WTC11 (cell line): ENCODE measurements around the gene RUNX2. TPM values are rescaled to one million over a fixed set of nuclear protein-coding genes. Genes with fewer than 3 reads are reported as not detected.

Experiments used
- ATAC-seq: fragments of 200-7000 bp; cut with Tn5 transposase; 2 replicates; pipeline ENCODE4 v1.10.0; 2021; ENCODE audit warnings: mild to moderate bottlenecking, moderate library complexity
- CTCF ChIA-PET: fragments of 300-600 bp; sonication (Branson Sonifier 250); formaldehyde crosslinking; loops from one replicate; lab custom pipeline; 2021; ENCODE audit warnings: antibody characterized with exemption; lab: Charles Lee
- POLR2A ChIA-PET: fragments of 350-600 bp; sonication (Branson Sonifier 250); formaldehyde crosslinking; loops from one replicate; lab custom pipeline; 2021; ENCODE audit warnings: antibody characterized with exemption; lab: Charles Lee
- DNase-seq: peaks from one replicate; pipeline ENCODE4 v3.0.0; 2021; ENCODE audit warnings: low spot score
- H3K27ac Mint-ChIP-seq: 2 replicates; pipeline ENCODE4 v1.8.0; 2021; ENCODE audit warnings: mixed read lengths
- H3K27me3 Mint-ChIP-seq: 2 replicates; pipeline ENCODE4 v1.8.0; 2021; ENCODE audit warnings: low read depth, mild to moderate bottlenecking, moderate library complexity, mixed read lengths
- H3K36me3 Mint-ChIP-seq: 2 replicates; pipeline ENCODE4 v1.8.0; 2021; ENCODE audit warnings: mixed read lengths
- H3K4me1 Mint-ChIP-seq: 2 replicates; pipeline ENCODE4 v1.8.0; 2022; ENCODE audit warnings: mixed read lengths
- H3K4me3 Mint-ChIP-seq: 2 replicates; pipeline ENCODE4 v1.8.0; 2021; ENCODE audit warnings: mild to moderate bottlenecking, moderate library complexity, mixed read lengths
- H3K9me3 Mint-ChIP-seq: 2 replicates; pipeline ENCODE4 v1.8.0; 2021; ENCODE audit warnings: mixed read lengths
- CDX4 ChIP-seq: fragments of 250-450 bp; sonication (Bioruptor Pico); IDR thresholded peaks from 2 replicates; pipeline ENCODE4 v1.9.0; 2021; ENCODE audit warnings: moderate library complexity, mild to moderate bottlenecking, inconsistent platforms, borderline replicate concordance
- E2F4 ChIP-seq: sonication (generic); formaldehyde crosslinking; IDR thresholded peaks from 2 replicates; pipeline ENCODE4 v1.8.1; 2022; ENCODE audit warnings: low read depth, mild to moderate bottlenecking, moderate library complexity, missing genetic modification reagents, borderline replicate concordance
- FOXJ3 ChIP-seq: sonication (generic); formaldehyde crosslinking; IDR thresholded peaks from 2 replicates; pipeline ENCODE4 v1.9.0; 2021; ENCODE audit warnings: missing genetic modification reagents, mild to moderate bottlenecking, borderline replicate concordance
- HMGA2 ChIP-seq: fragments of 250-450 bp; sonication (Bioruptor Pico); IDR thresholded peaks from 2 replicates; pipeline ENCODE4 v1.4.0; 2021; ENCODE audit warnings: mild to moderate bottlenecking, moderate library complexity
- NR2C2 ChIP-seq: sonication (generic); formaldehyde crosslinking; IDR thresholded peaks from 2 replicates; pipeline ENCODE4 v1.8.0; 2022; ENCODE audit warnings: mild to moderate bottlenecking, missing genetic modification reagents
- RELA ChIP-seq: sonication (generic); formaldehyde crosslinking; IDR thresholded peaks from 2 replicates; pipeline ENCODE4 v1.8.1; 2022; ENCODE audit warnings: missing genetic modification reagents, mild to moderate bottlenecking, borderline replicate concordance
- SMAD3 ChIP-seq: sonication (generic); formaldehyde crosslinking; IDR thresholded peaks from 2 replicates; pipeline ENCODE4 v1.8.0; 2022; ENCODE audit warnings: missing genetic modification reagents, mild to moderate bottlenecking, borderline replicate concordance
- TEAD1 ChIP-seq: sonication (generic); formaldehyde crosslinking; IDR thresholded peaks from 2 replicates; pipeline ENCODE4 v1.8.0; 2022; ENCODE audit warnings: mild to moderate bottlenecking, missing genetic modification reagents
- ZBTB43 ChIP-seq: sonication (generic); formaldehyde crosslinking; IDR thresholded peaks from 2 replicates; pipeline ENCODE4 v1.8.1; 2023; ENCODE audit warnings: mild to moderate bottlenecking, missing genetic modification reagents
- ZNF138 ChIP-seq: sonication (generic); formaldehyde crosslinking; conservative IDR thresholded peaks from 2 replicates; pipeline ENCODE4 v1.8.1; 2022; ENCODE audit warnings: mild to moderate bottlenecking, moderate library complexity, missing genetic modification reagents
- ZNF263 ChIP-seq: sonication (generic); formaldehyde crosslinking; IDR thresholded peaks from 2 replicates; pipeline ENCODE4 v1.8.1; 2022; ENCODE audit warnings: low read depth, mild to moderate bottlenecking, moderate library complexity, missing genetic modification reagents
- ZNF317 ChIP-seq: sonication (generic); formaldehyde crosslinking; IDR thresholded peaks from 2 replicates; pipeline ENCODE4 v1.8.1; 2023; ENCODE audit warnings: low read depth, mild to moderate bottlenecking, moderate library complexity, missing genetic modification reagents, borderline replicate concordance
- ZNF396 ChIP-seq: fragments of 250-450 bp; sonication (Bioruptor Pico); IDR thresholded peaks from 2 replicates; pipeline ENCODE4 v1.8.0; 2021; ENCODE audit warnings: mild to moderate bottlenecking, moderate library complexity, borderline replicate concordance
- total RNA-seq: library from RNA; stranded (reverse); gene quantifications from 3 replicates; pipeline ENCODE4 v1.2.3, GENCODE V29; 2021
- TF ChIP-seq, protein P1 (sequence below): sonication (generic); formaldehyde crosslinking; IDR thresholded peaks from 2 replicates; pipeline ENCODE4 v1.8.1; 2023; ENCODE audit warnings: mild to moderate bottlenecking, missing genetic modification reagents, moderate library complexity
- TF ChIP-seq, protein P2 (sequence below): sonication (generic); formaldehyde crosslinking; IDR thresholded peaks from 2 replicates; pipeline ENCODE4 v1.8.1; 2023; ENCODE audit warnings: mild to moderate bottlenecking, moderate library complexity, missing genetic modification reagents
- TF ChIP-seq, protein P3 (sequence below): sonication (generic); formaldehyde crosslinking; IDR thresholded peaks from 2 replicates; pipeline ENCODE4 v1.8.0; 2022; ENCODE audit warnings: mild to moderate bottlenecking, missing genetic modification reagents

Gene RUNX2
- total RNA-seq, 1 experiment from 2014 or later = 0.28 TPM

GRCh38 chr6:45365036-45365435 is 36.9 kb downstream of the RUNX2 start (continued):
- TF ChIP-seq NR2C2 (CRISPR knock-in tag) = no peak
- no peak for TF ChIP-seq FOXJ3 (CRISPR knock-in tag)
- TF ChIP-seq, protein P1, sequence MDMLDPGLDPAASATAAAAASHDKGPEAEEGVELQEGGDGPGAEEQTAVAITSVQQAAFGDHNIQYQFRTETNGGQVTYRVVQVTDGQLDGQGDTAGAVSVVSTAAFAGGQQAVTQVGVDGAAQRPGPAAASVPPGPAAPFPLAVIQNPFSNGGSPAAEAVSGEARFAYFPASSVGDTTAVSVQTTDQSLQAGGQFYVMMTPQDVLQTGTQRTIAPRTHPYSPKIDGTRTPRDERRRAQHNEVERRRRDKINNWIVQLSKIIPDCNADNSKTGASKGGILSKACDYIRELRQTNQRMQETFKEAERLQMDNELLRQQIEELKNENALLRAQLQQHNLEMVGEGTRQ (CRISPR knock-in tag) = no peak
- TF ChIP-seq ZNF138 = no peak
- TF ChIP-seq SMAD3 = no peak

DNA sequence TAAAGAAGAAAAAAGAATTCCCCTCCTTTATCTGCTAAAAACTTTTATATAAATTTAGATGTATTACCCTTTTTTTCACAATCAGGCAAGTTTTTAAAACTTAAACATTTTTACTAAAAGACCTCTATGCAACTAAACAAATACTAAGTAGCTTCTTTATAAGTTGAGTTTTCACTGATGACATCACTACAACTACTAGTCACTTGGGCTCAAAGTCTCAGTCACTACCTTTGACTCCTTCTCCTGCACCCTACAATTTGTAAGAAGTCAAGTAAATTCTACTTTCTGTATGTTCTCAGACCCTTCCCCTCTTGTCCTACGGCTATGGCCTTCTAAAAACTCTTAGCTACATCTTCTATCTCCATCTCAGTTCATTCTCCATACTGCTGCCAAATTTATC is 38.4 kb downstream of the RUNX2 start:
- CTCF ChIA-PET = interaction anchor here (1.8 kb wide), 1 partner anchor 348 kb away, joined by 5 read pairs; no protein-coding TSS in a partner anchor
- peaks cover 18% of the 10 kb centered on the region for H3K4me1 Mint-ChIP-seq

More for the DNA sequence above, 38.4 kb downstream of the RUNX2 start:
- ATAC-seq = no peak
- no peaks in the 10 kb centered on the region for H3K36me3 Mint-ChIP-seq
- TF ChIP-seq, protein P2, sequence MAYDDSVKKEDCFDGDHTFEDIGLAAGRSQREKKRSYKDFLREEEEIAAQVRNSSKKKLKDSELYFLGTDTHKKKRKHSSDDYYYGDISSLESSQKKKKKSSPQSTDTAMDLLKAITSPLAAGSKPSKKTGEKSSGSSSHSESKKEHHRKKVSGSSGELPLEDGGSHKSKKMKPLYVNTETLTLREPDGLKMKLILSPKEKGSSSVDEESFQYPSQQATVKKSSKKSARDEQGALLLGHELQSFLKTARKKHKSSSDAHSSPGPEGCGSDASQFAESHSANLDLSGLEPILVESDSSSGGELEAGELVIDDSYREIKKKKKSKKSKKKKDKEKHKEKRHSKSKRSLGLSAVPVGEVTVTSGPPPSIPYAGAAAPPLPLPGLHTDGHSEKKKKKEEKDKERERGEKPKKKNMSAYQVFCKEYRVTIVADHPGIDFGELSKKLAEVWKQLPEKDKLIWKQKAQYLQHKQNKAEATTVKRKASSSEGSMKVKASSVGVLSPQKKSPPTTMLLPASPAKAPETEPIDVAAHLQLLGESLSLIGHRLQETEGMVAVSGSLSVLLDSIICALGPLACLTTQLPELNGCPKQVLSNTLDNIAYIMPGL (CRISPR knock-in tag) = no peak
- TF ChIP-seq E2F4 (CRISPR knock-in tag) (no peak), HMGA2 (CRISPR knock-in tag) (no peak), ZNF317 (no peak), TEAD1 (CRISPR knock-in tag) (no peak), ZBTB43 (CRISPR knock-in tag) (no peak), CDX4 (CRISPR knock-in tag) (no peak), ZNF396 (CRISPR knock-in tag) (no peak), RELA (CRISPR knock-in tag) (no peak), ZNF263 (CRISPR knock-in tag) (no peak)
- TF ChIP-seq, protein P3, sequence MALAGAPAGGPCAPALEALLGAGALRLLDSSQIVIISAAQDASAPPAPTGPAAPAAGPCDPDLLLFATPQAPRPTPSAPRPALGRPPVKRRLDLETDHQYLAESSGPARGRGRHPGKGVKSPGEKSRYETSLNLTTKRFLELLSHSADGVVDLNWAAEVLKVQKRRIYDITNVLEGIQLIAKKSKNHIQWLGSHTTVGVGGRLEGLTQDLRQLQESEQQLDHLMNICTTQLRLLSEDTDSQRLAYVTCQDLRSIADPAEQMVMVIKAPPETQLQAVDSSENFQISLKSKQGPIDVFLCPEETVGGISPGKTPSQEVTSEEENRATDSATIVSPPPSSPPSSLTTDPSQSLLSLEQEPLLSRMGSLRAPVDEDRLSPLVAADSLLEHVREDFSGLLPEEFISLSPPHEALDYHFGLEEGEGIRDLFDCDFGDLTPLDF (CRISPR knock-in tag) = no peak
- no peaks in the 10 kb centered on the region for H3K9me3 Mint-ChIP-seq
- H3K4me3 Mint-ChIP-seq = no peak overlapping the region
- H3K27ac Mint-ChIP-seq = no peak overlapping the region
- H3K27me3 Mint-ChIP-seq = no peaks in the 10 kb centered on the region
- DNase-seq = no peak
- POLR2A ChIA-PET = interaction anchor here (0.7 to 1.4 kb wide), 3 partner anchors 8 to 223 kb away, joined by 3 to 5 read pairs (median 3); partner anchors contain the start of gene SUPT3H
